Subcutaneous adipose tissue (tissue), 4 donors: ENCODE data around the gene CCR5. TPM values are rescaled to one million over a fixed set of nuclear protein-coding genes. Genes with fewer than 3 reads are reported as not detected.

ENCODE experiments used
- CTCF ChIP-seq: fragments of 450-650 bp; IDR thresholded peaks from one replicate; pipeline ENCODE4 v1.5.1; 2016; ENCODE audit warnings: low read depth, mild to moderate bottlenecking, control low read depth, antibody characterized with exemption, moderate library complexity
- total RNA-seq, 4 donors: library from RNA; depleted of rRNA; stranded (reverse); fragments of >200 nt; gene quantifications; one replicate each; pipeline ENCODE4 v1.1.0, GENCODE V29; 2016

Gene CCR5
- total RNA-seq, 4 donors from 2014 or later, result 0.88 to 11.0 TPM; not detected in 2

DNA sequence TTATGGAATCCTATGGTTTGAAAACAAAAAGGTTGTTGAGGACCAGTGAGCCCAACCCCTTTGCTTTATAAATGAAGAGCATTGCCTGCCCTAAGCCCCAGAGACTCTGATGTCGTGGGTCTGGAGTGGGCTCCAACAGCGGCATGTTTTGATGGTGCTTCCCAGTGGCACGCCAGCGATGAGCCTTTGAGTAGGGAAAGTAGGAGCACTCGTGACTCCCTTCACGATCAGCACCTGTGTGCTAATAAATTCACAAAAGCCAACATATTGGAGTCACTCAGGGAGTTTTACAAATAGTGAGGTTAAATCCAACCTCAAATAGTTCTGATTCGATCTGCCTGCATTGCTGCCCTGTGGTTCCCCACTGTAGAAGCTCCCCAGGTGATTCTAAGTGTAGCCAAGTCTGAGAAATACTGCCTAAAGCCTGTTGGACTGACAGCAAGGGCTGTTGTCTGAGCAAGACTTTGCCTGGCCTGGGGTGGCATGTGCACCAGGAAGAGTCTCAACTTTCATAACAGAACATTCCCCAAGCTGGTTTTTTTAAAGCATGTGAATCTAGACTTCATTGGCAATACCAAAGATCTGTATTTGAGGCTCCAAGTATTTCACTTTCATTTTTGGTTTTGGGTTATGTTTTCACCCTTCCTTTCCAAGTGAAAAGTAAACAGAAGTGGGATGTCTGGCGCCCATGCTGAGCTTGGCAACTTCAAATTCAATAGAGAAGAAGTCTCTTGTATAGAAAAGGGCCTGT, 9.9 kb downstream of the CCR5 start:
- no peak for TF ChIP-seq CTCF

DNA sequence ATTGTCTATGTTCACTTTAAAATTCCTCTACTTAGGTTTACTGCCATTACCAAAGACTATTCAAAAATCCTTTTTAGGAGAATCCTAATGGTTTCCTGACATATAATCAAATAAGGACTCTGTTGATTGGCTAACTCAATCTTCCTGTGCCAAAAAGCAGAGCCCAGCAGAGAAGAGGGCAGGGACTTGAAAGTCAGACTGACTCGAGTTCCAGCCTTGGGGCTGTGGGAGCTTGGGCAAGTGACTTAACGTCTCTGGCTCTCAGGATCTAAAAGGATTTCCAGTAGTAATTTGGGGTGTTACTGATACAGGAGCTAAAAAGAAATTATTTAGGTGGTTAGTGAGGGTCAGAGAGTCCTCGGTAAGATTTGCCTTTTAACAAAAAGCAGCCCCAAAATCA, 10.9 kb downstream of the CCR5 start:
- TF ChIP-seq CTCF, result no peak

GRCh38 chr3:46383211-46383950, 12.6 kb downstream of the CCR5 start:
- no peak for TF ChIP-seq CTCF

DNA sequence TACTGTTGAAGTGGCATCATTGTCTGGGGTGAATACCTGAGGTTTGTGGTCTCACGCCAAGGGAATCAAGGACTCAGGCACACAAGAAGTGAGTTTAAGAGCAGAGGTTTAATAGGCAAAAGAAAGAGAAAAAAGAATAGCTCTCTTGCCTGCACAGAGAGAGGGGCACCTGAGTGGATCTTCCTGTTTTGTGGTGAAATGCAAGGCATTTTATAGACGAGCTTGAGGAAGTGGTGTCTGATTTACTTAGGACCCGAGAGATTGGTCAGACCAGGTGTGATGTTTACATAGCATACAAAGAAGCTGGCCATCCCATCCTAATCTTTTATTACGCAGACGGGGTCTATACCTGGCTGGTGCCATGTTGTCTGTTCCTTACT, 13.2 kb downstream of the CCR5 start:
- no peak for TF ChIP-seq CTCF

- no peak for TF ChIP-seq CTCF
Observed at GRCh38 chr3:46386205-46386604, 15.5 kb downstream of the CCR5 start.

DNA sequence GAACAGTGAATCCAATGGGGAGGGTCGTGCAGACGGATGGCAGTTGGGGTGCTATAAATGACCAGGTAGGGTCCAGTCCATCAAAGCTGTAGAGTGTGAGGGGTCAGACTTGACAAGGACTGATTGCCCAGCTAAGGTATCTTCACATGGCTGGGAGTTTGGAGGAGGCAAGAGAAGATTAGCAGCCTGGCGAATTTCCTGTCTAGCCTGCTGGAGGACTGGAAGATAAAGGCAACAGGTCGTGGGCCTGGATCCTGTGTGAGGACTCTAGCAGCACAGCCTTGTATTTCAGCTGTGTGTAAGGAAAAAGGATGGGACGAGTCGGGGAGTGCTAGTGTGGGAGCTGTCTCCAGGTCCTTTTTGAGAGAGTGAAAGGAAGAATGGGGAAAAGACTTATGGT, 18.6 kb downstream of the CCR5 start:
- TF ChIP-seq CTCF, result no peak

- no peak for TF ChIP-seq CTCF
Observed at GRCh38 chr3:46393011-46393410, 22.3 kb downstream of the CCR5 start.
